GM12892 (cell line): ENCODE measurements around the gene CHST3.

Source experiments
- DNase-seq: peaks from one replicate; pipeline ENCODE4 v3.0.0; 2011; ENCODE audit not compliant: insufficient read length
- FAIRE-seq: peaks from 2 replicates; lab custom pipeline; 2011; peaks lifted over from hg19 to GRCh38; lab: Jason Lieb, UNC
- POLR2A ChIP-seq: IDR thresholded peaks from 2 replicates; pipeline ENCODE4 v1.6.1; 2011; ENCODE audit warnings: low read depth, low read length, control low read depth
- POLR2AphosphoS5 ChIP-seq: IDR thresholded peaks from 2 replicates; pipeline ENCODE4 v1.6.1; 2011; ENCODE audit warnings: low read depth, low read length, control low read depth
- TAF1 ChIP-seq: IDR thresholded peaks from 2 replicates; pipeline ENCODE4 v1.6.1; 2011; ENCODE audit warnings: low read depth, mild to moderate bottlenecking, control low read depth, low read length, borderline replicate concordance

CHST3 gene

GRCh38 chr10:71931295-71931694 lies 32.9 kb upstream of the CHST3 start:
- TF ChIP-seq POLR2A (no peak), TAF1 (no peak), POLR2AphosphoS5 (no peak)
- FAIRE-seq: no peak
- no peak for DNase-seq

- DNase-seq (no peak), FAIRE-seq (no peak)
- TF ChIP-seq POLR2AphosphoS5 (no peak), TAF1 (no peak), POLR2A (no peak)
These were observed 30.5 kb upstream of the CHST3 start for GRCh38 chr10:71933651-71934050.

- no peak for FAIRE-seq
- no peak for DNase-seq
- TF ChIP-seq POLR2A (no peak), TAF1 (no peak), POLR2AphosphoS5 (no peak)
These were observed 26.0 kb upstream of the CHST3 start for GRCh38 chr10:71938211-71938610.

DNA sequence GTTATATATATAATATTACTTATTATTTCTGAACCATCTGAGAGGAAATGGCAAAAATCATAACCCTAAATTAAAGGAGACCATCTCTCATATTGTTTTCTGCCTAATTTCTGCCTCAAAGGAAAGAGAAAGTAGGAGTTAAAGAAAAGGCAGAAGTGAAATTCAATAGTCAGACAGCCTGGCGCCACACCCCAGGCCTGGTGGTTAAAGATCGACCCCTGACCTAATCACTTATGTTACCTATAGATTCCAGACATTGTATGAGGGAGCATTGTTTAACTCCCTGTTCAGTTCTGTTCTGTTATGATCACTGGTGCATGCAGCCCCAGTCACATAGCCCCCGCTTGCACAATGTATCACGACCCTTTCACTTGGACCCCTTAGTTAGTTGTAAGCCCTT lies 24.9 kb upstream of the CHST3 start:
- DNase-seq (no peak), FAIRE-seq (no peak)
- TF ChIP-seq TAF1 (no peak), POLR2A (no peak), POLR2AphosphoS5 (no peak)

- TF ChIP-seq POLR2AphosphoS5: no peak
- TF ChIP-seq POLR2A: no peak
- no peak for TF ChIP-seq TAF1
- FAIRE-seq (peak; percentile 50), DNase-seq (no peak)
These were observed 24.2 kb upstream of the CHST3 start for GRCh38 chr10:71939861-71940474.

DNA sequence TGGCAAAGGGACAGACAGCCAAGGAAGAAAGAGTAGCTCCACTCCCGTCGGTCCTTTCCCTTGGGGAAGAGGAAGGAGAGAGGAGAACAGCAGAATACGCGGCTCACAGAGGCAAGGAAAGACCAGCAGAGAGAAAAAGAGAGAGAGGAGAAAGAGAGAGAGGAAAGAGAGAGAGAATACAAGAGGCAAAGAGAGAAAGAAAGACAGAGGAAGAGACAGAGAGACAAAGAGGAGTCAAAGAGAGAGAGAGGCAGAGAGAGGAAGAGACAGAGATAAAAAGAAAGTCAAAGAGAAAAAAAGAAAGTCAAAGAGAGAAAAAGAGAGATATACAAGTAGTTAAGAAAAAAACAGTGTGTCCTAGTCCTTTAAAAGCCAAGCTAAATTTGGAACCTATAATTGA lies 23.4 kb upstream of the CHST3 start:
- TF ChIP-seq POLR2A: no peak
- no peak for TF ChIP-seq POLR2AphosphoS5
- no peak for TF ChIP-seq TAF1
- FAIRE-seq (no peak), DNase-seq (no peak)

DNA sequence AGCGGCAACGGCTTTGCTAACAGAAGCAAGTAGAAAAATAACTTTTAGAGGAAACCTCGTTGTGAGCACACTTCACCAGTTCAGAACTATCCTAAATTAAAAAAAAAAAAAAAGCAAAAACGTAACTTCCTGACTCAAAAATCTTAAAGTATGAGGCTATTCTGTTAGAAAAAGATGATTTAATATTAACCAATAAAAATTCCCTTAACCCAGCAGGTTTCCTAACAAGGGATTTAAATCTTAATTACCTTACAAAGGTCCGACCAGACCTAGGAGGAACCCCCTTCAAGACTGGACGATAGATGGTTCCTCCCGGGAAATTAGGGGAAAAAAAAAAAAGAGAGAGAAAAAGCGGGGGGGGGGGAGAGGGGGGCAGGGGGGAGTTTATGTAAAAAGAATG lies 22.9 kb upstream of the CHST3 start:
- TF ChIP-seq TAF1: no peak
- TF ChIP-seq POLR2A: no peak
- TF ChIP-seq POLR2AphosphoS5: no peak
- no peak for FAIRE-seq
- DNase-seq: no peak

DNA sequence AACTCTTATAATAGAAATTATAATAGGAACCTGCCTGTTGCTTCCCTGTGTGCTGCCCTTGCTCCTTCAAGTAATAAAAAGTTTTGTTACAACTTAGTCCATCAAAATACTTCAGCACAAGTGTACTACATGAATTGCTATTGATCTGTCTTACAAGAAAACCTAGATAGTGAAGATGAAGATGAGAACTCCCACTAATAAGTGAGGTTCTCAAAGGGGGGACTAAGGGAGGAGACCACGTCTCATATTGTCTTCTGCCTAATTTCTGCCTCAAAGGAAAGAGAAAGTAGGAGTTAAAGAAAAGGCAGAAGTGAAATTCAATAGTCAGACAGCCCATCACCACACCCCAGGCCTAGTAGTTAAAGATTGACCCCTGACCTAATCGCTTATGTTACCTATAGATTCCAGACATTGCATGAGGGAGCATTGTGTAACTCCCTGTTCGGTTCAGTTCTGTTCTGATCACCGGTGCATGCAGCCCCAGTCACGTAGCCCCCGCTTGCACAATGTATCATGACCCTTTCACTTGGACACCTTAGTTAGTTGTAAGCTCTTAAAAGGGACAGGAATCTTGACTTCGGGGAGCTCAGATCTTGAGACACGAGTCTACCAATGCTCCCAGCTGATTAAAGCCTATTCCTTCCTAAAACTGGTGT lies 18.2 kb upstream of the CHST3 start:
- DNase-seq (no peak), FAIRE-seq (no peak)
- no peak for TF ChIP-seq POLR2AphosphoS5
- TF ChIP-seq POLR2A: no peak
- TF ChIP-seq TAF1: no peak

- TF ChIP-seq POLR2A (no peak), TAF1 (no peak), POLR2AphosphoS5 (no peak)
- FAIRE-seq: no peak
- no peak for DNase-seq
These were observed 17.5 kb upstream of the CHST3 start for GRCh38 chr10:71946700-71947099.

DNA sequence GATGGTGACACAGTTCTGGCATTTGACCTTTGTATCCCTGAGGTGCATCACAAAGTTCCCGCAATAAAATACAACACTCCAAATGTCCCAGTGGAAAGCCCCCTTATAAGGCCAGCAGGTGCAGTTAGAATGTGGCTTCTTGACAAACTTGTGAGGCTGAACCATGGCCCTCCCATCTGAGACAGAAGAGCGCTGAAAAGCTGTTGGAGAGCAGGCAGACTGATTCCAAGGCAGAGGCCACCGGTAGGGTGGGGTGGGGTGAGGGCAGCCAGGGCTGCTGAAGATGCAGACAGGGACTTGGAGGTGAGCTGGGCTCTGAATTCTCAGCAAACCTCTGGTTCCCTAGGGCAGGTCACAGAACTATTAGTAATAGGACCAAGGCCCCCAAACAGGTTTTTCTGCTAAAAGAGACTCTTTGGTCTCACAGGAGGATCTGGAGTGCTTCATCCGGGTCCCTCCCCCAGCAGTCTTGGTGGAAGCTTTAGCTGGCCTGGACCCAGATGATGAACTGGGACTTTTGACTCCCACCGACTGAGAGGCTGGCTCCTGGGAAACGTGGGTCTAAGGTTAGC lies 15.6 kb upstream of the CHST3 start:
- FAIRE-seq (no peak), DNase-seq (no peak)
- TF ChIP-seq TAF1 (no peak), POLR2AphosphoS5 (no peak), POLR2A (no peak)

- FAIRE-seq (no peak), DNase-seq (no peak)
- TF ChIP-seq TAF1: no peak
- TF ChIP-seq POLR2AphosphoS5: no peak
- no peak for TF ChIP-seq POLR2A
These were observed 13.5 kb upstream of the CHST3 start for GRCh38 chr10:71950683-71951082.

DNA sequence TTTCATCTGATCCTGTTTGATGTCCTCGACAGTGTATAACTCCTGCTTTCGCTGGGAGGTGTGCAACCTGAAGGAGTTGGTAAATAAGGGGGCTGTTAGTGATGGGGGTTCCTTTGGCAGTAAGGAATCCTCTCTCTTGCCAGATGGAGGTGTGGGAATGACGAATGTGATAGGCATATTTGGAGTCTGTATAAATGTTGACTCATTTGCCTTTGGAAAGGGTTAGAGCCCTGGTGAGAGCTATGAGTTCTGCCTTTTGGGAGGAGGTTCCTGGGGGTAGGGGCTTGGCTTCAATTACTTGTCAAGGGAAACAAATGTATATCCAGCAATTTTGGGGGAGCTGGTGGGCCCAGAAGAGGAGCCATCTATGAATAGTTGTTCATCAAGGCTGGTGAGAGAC lies 11.4 kb upstream of the CHST3 start:
- no peak for FAIRE-seq

More for the DNA sequence above, 11.4 kb upstream of the CHST3 start:
- TF ChIP-seq POLR2AphosphoS5 (no peak), POLR2A (no peak), TAF1 (no peak)
- no peak for DNase-seq
